Aorta (tissue), 5 donors: Measurements from ENCODE around the gene GABRP. TPM values are rescaled to one million over a fixed set of nuclear protein-coding genes. Genes with fewer than 3 reads are reported as not detected.
"Not testable (repeated sequence)": the region's sequence is repeated elsewhere in the genome, so short reads cannot be mapped to it uniquely, and the experiment has no call there.

Experiments
- ATAC-seq: fragments of 200-7000 bp; cut with Tn5 transposase; one replicate; pipeline ENCODE4 v1.9.1; 2022; ENCODE audit warnings: moderate library complexity; ENCODE audit not compliant: low FRiP score
- DNase-seq, 2 donors: peaks; one replicate each; pipeline ENCODE4 v3.0.0-alpha.2; 2020
- H3K27ac ChIP-seq, 2 donors: one replicate each; pipeline ENCODE4 v1.5.1; 2013; ENCODE audit warnings: low read length in 2 of 2, mild to moderate bottlenecking in 2 of 2, moderate library complexity in 2 of 2, control low read depth in 1 of 2, inconsistent platforms in 1 of 2, low read depth in 1 of 2
- H3K27me3 ChIP-seq, 2 donors: one replicate each; pipeline ENCODE4 v1.6.1; 2013; ENCODE audit warnings: control low read depth in 1 of 2, low read length in 1 of 2, mild to moderate bottlenecking in 1 of 2, moderate library complexity in 1 of 2; ENCODE audit not compliant: insufficient read depth in 2 of 2, control insufficient read depth in 1 of 2
- H3K36me3 ChIP-seq, 2 donors: one replicate each; pipeline ENCODE4 v1.6.1; 2013; ENCODE audit warnings: control low read depth in 1 of 2, low read length in 1 of 2, mild to moderate bottlenecking in 1 of 2; ENCODE audit not compliant: insufficient read depth in 2 of 2, control insufficient read depth in 1 of 2
- H3K4me1 ChIP-seq, 2 donors: one replicate each; pipeline ENCODE4 v1.6.1; 2013; ENCODE audit warnings: low read length in 2 of 2, control low read depth in 1 of 2, mild to moderate bottlenecking in 1 of 2, moderate library complexity in 1 of 2; ENCODE audit not compliant: insufficient read depth in 2 of 2, control insufficient read depth in 1 of 2
- H3K4me3 ChIP-seq, 2 donors: one replicate each; pipeline ENCODE4 v1.5.1; 2013; ENCODE audit warnings: low read length in 2 of 2, control low read depth in 1 of 2, mild to moderate bottlenecking in 1 of 2
- H3K9me3 ChIP-seq: one replicate; pipeline ENCODE4 v1.6.1; 2013; ENCODE audit warnings: mild to moderate bottlenecking, low read length; ENCODE audit not compliant: control insufficient read depth
- WGBS, 2 donors: extraction: QIAGEN DNeasy Blood & Tissue Kit; methylation state at CpG; one replicate each; pipeline ENCODE4 v1.1.7; 2013; 5-methylcytosine and 5-hydroxymethylcytosine counted together
- intact Hi-C, 2 donors: fragments of 100-400 bp; cut with DNase I; formaldehyde crosslinking; loops; one replicate each; pipeline versions ENCODE4 v1.14.2 to v1.15.0; 2022
- polyA plus RNA-seq, 2 donors: library from polyadenylated mRNA; stranded (reverse); fragments of 200-250 nt; gene quantifications; one replicate each; pipeline ENCODE4 v1.2.3, GENCODE V29; 2013
- total RNA-seq, 2 donors: library from RNA; stranded (reverse); fragmentation: NEBNext Ultra II Directional; extraction: Animal tissue kit (Norgen Biotek cat#: 25700); gene quantifications; one replicate each; pipeline ENCODE4 v1.2.1, GENCODE V29; 2021
- donor health status: healthy with polysubstance abuse.
- donor health status: Bipolar disorder and iron deficiency.
- donor health status: DM: no; HTN: no; CAD: no.
- donor health status: DM: no; HTN: no; CAD: no.
- donor health status: DM: yes; HTN: yes; CAD: no.

GABRP gene
- total and polyA plus RNA-seq, 4 donors: 0.72 to 0.75 TPM; not detected in 2

DNA sequence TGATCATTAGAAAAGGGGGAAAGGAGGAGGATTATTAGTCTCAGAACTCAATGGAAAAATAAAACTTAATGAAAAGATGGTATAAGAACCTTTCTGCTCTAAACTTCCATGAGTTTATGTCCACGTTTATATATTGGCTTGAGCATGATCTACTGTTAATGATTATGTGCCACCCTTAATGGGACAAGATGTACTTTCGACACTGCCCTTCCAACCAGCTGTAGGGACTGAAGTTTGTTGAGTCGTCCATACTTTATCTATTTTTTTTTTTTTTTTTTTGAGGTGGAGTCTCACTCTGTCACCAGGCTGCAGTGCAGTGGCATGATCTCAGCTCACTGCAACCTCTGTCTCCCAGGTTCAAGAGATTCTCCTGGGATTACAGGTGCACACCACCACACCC is 25.0 kb upstream of the GABRP start:
- no peaks in the 10 kb centered on the region for H3K36me3 ChIP-seq
- peaks cover 0 to 6% of the 10 kb centered on the region in 2 donors for H3K4me1 ChIP-seq
- H3K9me3 ChIP-seq: no peaks in the 10 kb centered on the region
- no peak for ATAC-seq
- 93 to 99% methylated on average over 3 of the region's 3 CpGs for WGBS, 2 donors
- H3K27ac ChIP-seq: no peak overlapping the region
- H3K27me3 ChIP-seq: no peaks in the 10 kb centered on the region
- H3K4me3 ChIP-seq: no peak overlapping the region
- no peak for DNase-seq
- intact Hi-C loops: no loop called here

GRCh38 chr5:170760113-170760512 is 23.4 kb upstream of the GABRP start:
- Histone ChIP-seq H3K27me3 (no peaks in the 10 kb centered on the region), H3K27ac (no peak overlapping the region), H3K36me3 (no peaks in the 10 kb centered on the region), H3K4me3 (no peak overlapping the region), H3K9me3 (no peaks in the 10 kb centered on the region), H3K4me1 (peaks cover 0 to 6% of the 10 kb centered on the region in 2 donors)
- intact Hi-C loops: no loop called here
- WGBS, 2 donors: 83 to 87% methylated on average over 9 of the region's 9 CpGs
- ATAC-seq: no peak
- DNase-seq: no peak

DNA sequence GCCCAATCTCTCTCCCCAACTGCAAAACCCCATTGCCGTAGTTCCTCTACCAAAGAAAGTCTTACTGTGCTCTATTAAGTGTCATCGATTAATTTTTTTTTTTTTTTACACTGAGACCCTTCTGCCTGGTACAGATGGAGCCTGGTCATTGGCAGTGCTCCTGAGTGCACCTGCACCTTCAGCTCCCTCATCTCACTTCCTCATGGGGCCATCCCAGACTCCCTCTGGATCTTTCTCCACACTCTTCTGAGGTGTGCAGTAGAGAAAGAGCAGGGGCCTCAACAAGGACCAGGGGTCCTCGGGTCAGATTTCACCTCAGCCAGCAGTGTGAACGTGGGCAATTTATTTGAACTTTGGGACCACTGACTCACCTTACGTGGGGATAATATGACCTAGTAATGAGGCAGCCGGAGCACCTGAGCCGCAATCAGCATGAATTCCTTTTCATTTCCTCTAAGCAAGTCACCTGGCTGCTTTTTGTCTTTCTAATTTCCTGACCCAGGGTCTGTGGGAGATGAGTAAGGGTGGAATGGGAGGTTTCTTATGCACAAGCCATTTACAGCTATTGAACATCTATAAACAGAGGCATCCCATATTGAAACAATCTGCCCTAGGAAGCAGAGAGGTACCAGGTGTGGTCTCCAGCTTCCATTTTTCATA is 22.3 kb upstream of the GABRP start:
- Histone ChIP-seq H3K27ac (no peak overlapping the region), H3K36me3 (no peaks in the 10 kb centered on the region), H3K27me3 (no peaks in the 10 kb centered on the region), H3K9me3 (no peaks in the 10 kb centered on the region), H3K4me3 (no peak overlapping the region), H3K4me1 (peaks cover 0 to 6% of the 10 kb centered on the region in 2 donors)
- ATAC-seq: no peak
- DNase-seq: no peak
- intact Hi-C loops: no loop called here
- 85 to 91% methylated on average over 7 of the region's 7 CpGs for WGBS, 2 donors

- Histone ChIP-seq H3K27me3 (no peaks in the 10 kb centered on the region), H3K4me1 (peaks cover 0 to 3% of the 10 kb centered on the region in 2 donors), H3K36me3 (no peaks in the 10 kb centered on the region), H3K27ac (no peak overlapping the region), H3K4me3 (no peak overlapping the region), H3K9me3 (no peaks in the 10 kb centered on the region)
- DNase-seq: no peak
- intact Hi-C loops: no loop called here
- 92 to 94% methylated on average over 6 of the region's 6 CpGs for WGBS, 2 donors
- ATAC-seq: no peak
These were observed 21.8 kb upstream of the GABRP start for GRCh38 chr5:170761708-170762066.

DNA sequence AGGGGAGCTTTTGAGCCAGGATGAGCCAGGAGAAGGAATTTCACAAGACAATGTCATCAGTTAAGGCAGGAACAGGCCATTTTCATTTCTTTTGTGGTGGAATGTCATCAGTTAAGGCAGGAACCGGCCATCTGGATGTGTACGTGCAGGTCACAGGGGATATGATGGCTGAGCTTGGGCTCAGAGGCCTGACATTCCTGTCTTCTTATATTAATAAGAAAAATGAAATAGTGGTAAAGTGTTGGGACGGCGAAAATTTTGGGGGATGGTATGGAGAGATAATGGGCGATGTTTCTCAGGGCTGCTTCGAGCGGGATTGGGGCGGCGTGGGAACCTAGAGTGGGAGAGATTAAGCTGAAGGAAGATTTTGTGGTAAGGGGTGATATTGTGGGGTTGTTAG is 21.2 kb upstream of the GABRP start:
- H3K4me3 ChIP-seq, ATAC-seq, H3K27ac ChIP-seq, H3K9me3 ChIP-seq, H3K4me1 ChIP-seq, H3K27me3 ChIP-seq, intact Hi-C loops, H3K36me3 ChIP-seq, DNase-seq: not testable (repeated sequence)
- 95 to 96% methylated on average over 9 of the region's 9 CpGs for WGBS, 2 donors

- H3K27me3 ChIP-seq, H3K36me3 ChIP-seq, DNase-seq, H3K27ac ChIP-seq, intact Hi-C loops, H3K4me1 ChIP-seq, H3K9me3 ChIP-seq, H3K4me3 ChIP-seq, ATAC-seq: not testable (repeated sequence)
- WGBS, 2 donors: 75 to 80% methylated on average over 9 of the region's 9 CpGs
These were observed 17.7 kb upstream of the GABRP start for GRCh38 chr5:170765868-170766267.

DNA sequence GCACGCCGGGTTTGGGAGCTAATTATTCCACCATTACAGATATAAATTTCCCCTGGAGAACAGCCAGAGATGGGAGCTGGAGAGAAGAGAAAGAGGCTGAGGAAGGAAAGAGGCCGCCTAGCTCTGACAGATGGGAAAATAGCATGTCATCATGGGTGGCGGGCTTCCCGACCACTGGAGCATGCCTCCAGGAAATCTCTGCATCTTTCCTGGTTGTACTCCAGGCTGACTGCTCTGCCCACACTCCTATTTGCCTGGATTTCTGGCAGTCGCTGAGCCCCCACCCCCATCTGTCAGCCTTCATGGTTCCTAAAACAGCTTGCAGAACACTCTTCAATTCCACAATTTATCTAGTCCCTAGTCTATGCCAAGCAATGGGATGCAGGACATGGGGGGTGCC is 14.3 kb upstream of the GABRP start:
- 46 to 51% methylated on average over 6 of the region's 6 CpGs for WGBS, 2 donors

DNA sequence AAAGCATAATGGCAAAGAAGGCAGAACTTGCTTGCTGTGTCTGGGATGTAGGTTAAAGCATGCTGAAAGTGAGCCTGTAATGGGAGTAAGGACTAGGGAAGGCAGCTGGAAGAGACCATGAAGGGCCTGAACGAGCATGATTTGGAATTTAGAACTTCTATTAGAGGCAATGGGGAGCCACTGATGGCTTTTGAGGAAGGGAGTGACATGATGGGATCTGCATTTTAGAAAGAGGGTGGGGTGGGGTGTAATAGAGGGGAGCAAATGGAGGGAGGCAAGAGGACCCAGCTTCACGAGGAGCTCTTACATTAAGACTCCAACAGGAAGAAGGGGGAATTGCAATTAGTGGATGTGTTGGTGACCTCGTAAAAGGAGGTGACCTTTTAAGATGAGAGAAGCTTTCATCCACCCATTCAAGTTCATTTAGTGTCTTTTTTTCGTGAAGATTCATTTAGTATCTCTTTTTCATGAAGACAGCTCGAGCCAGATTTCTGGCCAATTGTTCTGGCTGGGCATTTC is 13.6 kb upstream of the GABRP start:
- Histone ChIP-seq H3K4me1 (no peaks in the 10 kb centered on the region), H3K36me3 (no peaks in the 10 kb centered on the region), H3K27me3 (no peaks in the 10 kb centered on the region), H3K9me3 (no peaks in the 10 kb centered on the region), H3K27ac (no peak overlapping the region), H3K4me3 (no peak overlapping the region)
- intact Hi-C loops: no loop called here
- ATAC-seq: no peak
- DNase-seq: no peak
- WGBS, 2 donors: 80 to 85% methylated on average over 5 of the region's 5 CpGs

More for the DNA sequence above, 14.3 kb upstream of the GABRP start:
- H3K9me3 ChIP-seq: no peaks in the 10 kb centered on the region
- no peak overlapping the region for H3K27ac ChIP-seq
- no peak overlapping the region for H3K4me3 ChIP-seq
- H3K36me3 ChIP-seq: no peaks in the 10 kb centered on the region
- ATAC-seq (no peak), DNase-seq (no peak)
- intact Hi-C loops: no loop called here
- H3K27me3 ChIP-seq: no peaks in the 10 kb centered on the region
- no peaks in the 10 kb centered on the region for H3K4me1 ChIP-seq

DNA sequence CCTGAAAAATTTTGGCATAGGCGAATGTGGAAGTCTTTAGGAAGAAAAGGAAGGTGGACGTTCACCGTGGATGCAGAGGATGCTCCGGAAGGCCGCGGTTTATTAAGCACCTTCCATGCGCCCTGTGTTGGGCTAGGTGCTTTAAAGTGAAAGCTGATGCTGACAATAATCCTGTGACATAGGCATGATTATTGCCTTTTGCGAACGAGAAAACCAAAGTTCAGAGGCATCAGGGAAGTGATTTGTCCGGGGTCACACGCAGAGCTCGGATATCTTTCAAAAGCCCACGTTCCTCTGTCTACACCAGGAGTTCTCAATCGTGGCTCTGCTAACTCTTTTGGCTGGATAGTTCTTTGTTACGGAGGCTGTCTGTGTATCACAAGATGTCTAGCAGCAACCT is 12.0 kb upstream of the GABRP start:
- WGBS, 2 donors: 88 to 90% methylated on average over 15 of the region's 15 CpGs
- ATAC-seq (no peak), DNase-seq (no peak)
- Histone ChIP-seq H3K4me1 (no peaks in the 10 kb centered on the region), H3K9me3 (no peaks in the 10 kb centered on the region), H3K36me3 (no peaks in the 10 kb centered on the region), H3K27me3 (no peaks in the 10 kb centered on the region), H3K4me3 (no peak overlapping the region), H3K27ac (no peak overlapping the region)
- intact Hi-C loops: no loop called here
